GM12878 (cell line): ENCODE measurements around the gene IFITM1. TPM values are rescaled to one million over a fixed set of nuclear protein-coding genes. Genes with fewer than 3 reads are reported as not detected.

ENCODE experiments used
- BHLHE40 ChIP-seq, 2 experiments: fragments of 450-650 bp in 1 of 2; IDR thresholded peaks; 2 replicates each; pipeline ENCODE4 v1.6.1; 2011 to 2017; ENCODE audit warnings: low read depth in 2 of 2, borderline replicate concordance in 1 of 2, improper control_type of control experiment in 1 of 2, low read length in 1 of 2, mild to moderate bottlenecking in 1 of 2
- CBFB ChIP-seq: IDR thresholded peaks from 2 replicates; pipeline ENCODE4 v1.6.1; 2016; ENCODE audit warnings: antibody characterized with exemption, low read depth
- CHD1 ChIP-seq: IDR thresholded peaks from 2 replicates; pipeline ENCODE4 v1.6.1; 2012; ENCODE audit warnings: low read depth, low read length, improper control_type of control experiment
- EZH2 ChIP-seq: IDR thresholded peaks from 2 replicates; pipeline ENCODE4 v1.6.1; 2012; ENCODE audit warnings: low read depth, mild to moderate bottlenecking, control low read depth, inconsistent platforms, low read length, borderline replicate concordance; ENCODE audit not compliant: control insufficient read depth
- FOXM1 ChIP-seq: IDR thresholded peaks from 2 replicates; pipeline ENCODE4 v1.6.1; 2012; ENCODE audit warnings: low read depth, mild to moderate bottlenecking, inconsistent platforms, low read length, moderate library complexity
- MYB ChIP-seq: fragments of 150-350 bp; IDR thresholded peaks from 2 replicates; pipeline ENCODE4 v1.6.1; 2014; ENCODE audit warnings: mild to moderate bottlenecking, low read depth, low read length, borderline replicate concordance
- NFYB ChIP-seq: IDR thresholded peaks from 2 replicates; pipeline ENCODE4 v1.6.1; 2011; ENCODE audit warnings: low read depth, mild to moderate bottlenecking, low read length, improper control_type of control experiment, moderate library complexity; ENCODE audit not compliant: insufficient read depth
- POLR2AphosphoS5 ChIP-seq: IDR thresholded peaks from 2 replicates; pipeline ENCODE4 v1.6.1; 2011; ENCODE audit warnings: mild to moderate bottlenecking, low read length, inconsistent platforms
- RCOR1 ChIP-seq: conservative IDR thresholded peaks from 2 replicates; pipeline ENCODE4 v1.6.1; 2012; ENCODE audit warnings: low read depth, low read length, improper control_type of control experiment
- SMAD1 ChIP-seq: fragments of 450-650 bp; IDR thresholded peaks from 2 replicates; pipeline ENCODE4 v1.6.1; 2018; ENCODE audit warnings: mild to moderate bottlenecking, low read depth; ENCODE audit not compliant: partially characterized antibody
- SP1 ChIP-seq: IDR thresholded peaks from one replicate; pipeline ENCODE4 v1.6.1; 2011; ENCODE audit warnings: low read depth, low read length
- ZNF207 ChIP-seq: fragments of 450-650 bp; IDR thresholded peaks from 2 replicates; pipeline ENCODE4 v1.6.1; 2014; ENCODE audit warnings: antibody characterized with exemption, mild to moderate bottlenecking, borderline replicate concordance
- polyA plus RNA-seq, 11 experiments: library from polyadenylated mRNA; depleted of rRNA in 4 of 11; unstranded in 6 of 11; stranded (reverse) in 5 of 11; fragments of >200 nt; fragmentation: Nextera tagmentation in 4 of 11; fragmentation: Illumina TruSeq in 1 of 11; extraction: Ambion mirVana in 4 of 11; extraction: Trizol in 1 of 11; gene quantifications; 1 replicate in 1 of 11; 2 replicates in 10 of 11; pipeline versions ENCODE4 v1.2.1 to v1.2.3, GENCODE V29; 2011 to 2016; ENCODE audit warnings: inconsistent platforms in 2 of 11, missing spikeins in 2 of 11, low read depth in 1 of 11
- total RNA-seq, 4 experiments: library from RNA; depleted of rRNA in 3 of 4; stranded (reverse); fragments of >200 nt in 3 of 4; fragmentation: Illumina TruSeq in 1 of 4; extraction: Trizol in 1 of 4; gene quantifications; 2 replicates each; pipeline versions ENCODE4 v1.2.1 to v1.2.3, GENCODE V29; 2013 to 2021
- TF ChIP-seq, protein P1 (sequence below): fragments of 450-650 bp; IDR thresholded peaks from 2 replicates; pipeline ENCODE4 v1.6.1; 2017; ENCODE audit warnings: mild to moderate bottlenecking, low read depth, inconsistent platforms; ENCODE audit not compliant: poor library complexity, severe bottlenecking
- TF ChIP-seq, protein P2 (sequence below): fragments of 450-650 bp; formaldehyde crosslinking; IDR thresholded peaks from 2 replicates; pipeline ENCODE4 v1.4.0; 2022; ENCODE audit warnings: mild to moderate bottlenecking, moderate library complexity
- TF ChIP-seq, protein P3 (sequence below): fragments of 450-650 bp; formaldehyde crosslinking; IDR thresholded peaks from 2 replicates; pipeline ENCODE4 v1.4.0; 2020; ENCODE audit warnings: mild to moderate bottlenecking, moderate library complexity
- TF ChIP-seq, protein P4 (sequence below): IDR thresholded peaks from 2 replicates; pipeline ENCODE4 v1.6.1; 2012; ENCODE audit warnings: low read depth, low read length, improper control_type of control experiment

Gene IFITM1
- total and polyA plus RNA-seq, 10 of the 15 experiments (the other 5 are each of a cell fraction or from before 2014, with no cell fraction given), result 396 to 2,788 (median 607) TPM

DNA sequence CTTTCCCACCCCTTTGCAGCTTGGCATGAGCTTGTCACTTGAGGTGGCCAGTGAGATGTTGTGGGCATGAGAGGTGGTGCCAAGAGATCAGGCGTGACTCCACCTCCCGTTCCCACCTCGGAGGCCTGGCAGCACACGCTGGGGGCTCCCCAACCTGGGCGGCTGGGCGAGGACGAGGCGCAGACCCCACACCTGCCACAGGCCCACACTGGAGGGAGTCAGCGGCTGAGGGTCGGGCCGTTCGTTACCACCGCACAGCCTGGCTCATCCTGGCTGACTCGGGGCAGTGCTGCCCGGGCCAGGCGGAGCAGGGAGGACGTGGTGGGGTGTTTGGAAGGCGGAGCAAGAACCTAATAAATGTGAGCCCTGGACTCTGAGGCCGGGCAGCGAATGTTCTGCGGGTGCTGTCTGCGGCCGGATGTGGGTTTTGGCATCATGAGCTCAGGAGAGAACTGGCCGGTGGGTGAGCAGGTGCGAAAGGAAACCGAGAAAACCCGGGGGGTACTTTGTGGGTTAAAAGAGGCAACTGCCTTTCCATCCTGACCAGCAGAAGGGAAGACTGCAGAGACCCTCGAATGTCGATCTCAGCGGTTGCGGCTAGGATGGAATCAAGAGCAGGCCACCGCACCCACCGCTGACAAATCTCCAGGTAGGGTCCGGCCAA is 17.0 kb downstream of the IFITM1 start (continued):
- TF ChIP-seq, protein P1, sequence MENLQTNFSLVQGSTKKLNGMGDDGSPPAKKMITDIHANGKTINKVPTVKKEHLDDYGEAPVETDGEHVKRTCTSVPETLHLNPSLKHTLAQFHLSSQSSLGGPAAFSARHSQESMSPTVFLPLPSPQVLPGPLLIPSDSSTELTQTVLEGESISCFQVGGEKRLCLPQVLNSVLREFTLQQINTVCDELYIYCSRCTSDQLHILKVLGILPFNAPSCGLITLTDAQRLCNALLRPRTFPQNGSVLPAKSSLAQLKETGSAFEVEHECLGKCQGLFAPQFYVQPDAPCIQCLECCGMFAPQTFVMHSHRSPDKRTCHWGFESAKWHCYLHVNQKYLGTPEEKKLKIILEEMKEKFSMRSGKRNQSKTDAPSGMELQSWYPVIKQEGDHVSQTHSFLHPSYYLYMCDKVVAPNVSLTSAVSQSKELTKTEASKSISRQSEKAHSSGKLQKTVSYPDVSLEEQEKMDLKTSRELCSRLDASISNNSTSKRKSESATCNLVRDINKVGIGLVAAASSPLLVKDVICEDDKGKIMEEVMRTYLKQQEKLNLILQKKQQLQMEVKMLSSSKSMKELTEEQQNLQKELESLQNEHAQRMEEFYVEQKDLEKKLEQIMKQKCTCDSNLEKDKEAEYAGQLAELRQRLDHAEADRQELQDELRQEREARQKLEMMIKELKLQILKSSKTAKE, result peak; percentile 51
- TF ChIP-seq POLR2AphosphoS5 (no peak), RCOR1 (0 out of 2 replicates have a peak, but pooled peaks have one; percentile 48), MYB (0 out of 2 replicates have a peak, but pooled peaks have one; percentile 15), CBFB (peak; percentile 85), ZNF207 (no peak), SMAD1 (no peak), CHD1 (0 out of 2 replicates have a peak, but pooled peaks have one; percentile 36), BHLHE40 (IDR thresholded peaks at IDR 0.05; ENCODE audit: borderline replicate concordance in 1 of 2, low read depth in 2 of 2, low read length in 1 of 2) (peak; percentile 72 to 87), EZH2 (no peak), SP1 (peak; percentile 11), FOXM1 (no peak; the same call in 1 of the 2 replicates), NFYB (no peak)
- TF ChIP-seq, protein P2, sequence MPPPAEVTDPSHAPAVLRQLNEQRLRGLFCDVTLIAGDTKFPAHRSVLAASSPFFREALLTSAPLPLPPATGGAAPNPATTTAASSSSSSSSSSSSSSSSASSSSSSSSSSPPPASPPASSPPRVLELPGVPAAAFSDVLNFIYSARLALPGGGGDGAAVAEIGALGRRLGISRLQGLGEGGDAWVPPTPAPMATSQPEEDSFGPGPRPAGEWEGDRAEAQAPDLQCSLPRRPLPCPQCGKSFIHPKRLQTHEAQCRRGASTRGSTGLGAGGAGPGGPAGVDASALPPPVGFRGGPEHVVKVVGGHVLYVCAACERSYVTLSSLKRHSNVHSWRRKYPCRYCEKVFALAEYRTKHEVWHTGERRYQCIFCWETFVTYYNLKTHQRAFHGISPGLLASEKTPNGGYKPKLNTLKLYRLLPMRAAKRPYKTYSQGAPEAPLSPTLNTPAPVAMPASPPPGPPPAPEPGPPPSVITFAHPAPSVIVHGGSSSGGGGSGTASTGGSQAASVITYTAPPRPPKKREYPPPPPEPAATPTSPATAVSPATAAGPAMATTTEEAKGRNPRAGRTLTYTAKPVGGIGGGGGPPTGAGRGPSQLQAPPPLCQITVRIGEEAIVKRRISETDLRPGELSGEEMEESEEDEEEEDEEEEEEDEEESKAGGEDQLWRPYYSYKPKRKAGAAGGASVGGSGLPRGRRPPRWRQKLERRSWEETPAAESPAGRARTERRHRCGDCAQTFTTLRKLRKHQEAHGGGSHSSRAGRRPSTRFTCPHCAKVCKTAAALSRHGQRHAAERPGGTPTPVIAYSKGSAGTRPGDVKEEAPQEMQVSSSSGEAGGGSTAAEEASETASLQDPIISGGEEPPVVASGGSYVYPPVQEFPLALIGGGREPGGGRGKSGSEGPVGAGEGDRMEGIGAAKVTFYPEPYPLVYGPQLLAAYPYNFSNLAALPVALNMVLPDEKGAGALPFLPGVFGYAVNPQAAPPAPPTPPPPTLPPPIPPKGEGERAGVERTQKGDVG, result 0 out of 2 replicates have a peak, but pooled peaks have one; percentile 40
- TF ChIP-seq, protein P3, sequence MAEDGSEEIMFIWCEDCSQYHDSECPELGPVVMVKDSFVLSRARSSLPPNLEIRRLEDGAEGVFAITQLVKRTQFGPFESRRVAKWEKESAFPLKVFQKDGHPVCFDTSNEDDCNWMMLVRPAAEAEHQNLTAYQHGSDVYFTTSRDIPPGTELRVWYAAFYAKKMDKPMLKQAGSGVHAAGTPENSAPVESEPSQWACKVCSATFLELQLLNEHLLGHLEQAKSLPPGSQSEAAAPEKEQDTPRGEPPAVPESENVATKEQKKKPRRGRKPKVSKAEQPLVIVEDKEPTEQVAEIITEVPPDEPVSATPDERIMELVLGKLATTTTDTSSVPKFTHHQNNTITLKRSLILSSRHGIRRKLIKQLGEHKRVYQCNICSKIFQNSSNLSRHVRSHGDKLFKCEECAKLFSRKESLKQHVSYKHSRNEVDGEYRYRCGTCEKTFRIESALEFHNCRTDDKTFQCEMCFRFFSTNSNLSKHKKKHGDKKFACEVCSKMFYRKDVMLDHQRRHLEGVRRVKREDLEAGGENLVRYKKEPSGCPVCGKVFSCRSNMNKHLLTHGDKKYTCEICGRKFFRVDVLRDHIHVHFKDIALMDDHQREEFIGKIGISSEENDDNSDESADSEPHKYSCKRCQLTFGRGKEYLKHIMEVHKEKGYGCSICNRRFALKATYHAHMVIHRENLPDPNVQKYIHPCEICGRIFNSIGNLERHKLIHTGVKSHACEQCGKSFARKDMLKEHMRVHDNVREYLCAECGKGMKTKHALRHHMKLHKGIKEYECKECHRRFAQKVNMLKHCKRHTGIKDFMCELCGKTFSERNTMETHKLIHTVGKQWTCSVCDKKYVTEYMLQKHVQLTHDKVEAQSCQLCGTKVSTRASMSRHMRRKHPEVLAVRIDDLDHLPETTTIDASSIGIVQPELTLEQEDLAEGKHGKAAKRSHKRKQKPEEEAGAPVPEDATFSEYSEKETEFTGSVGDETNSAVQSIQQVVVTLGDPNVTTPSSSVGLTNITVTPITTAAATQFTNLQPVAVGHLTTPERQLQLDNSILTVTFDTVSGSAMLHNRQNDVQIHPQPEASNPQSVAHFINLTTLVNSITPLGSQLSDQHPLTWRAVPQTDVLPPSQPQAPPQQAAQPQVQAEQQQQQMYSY, result no peak
- TF ChIP-seq, protein P4, sequence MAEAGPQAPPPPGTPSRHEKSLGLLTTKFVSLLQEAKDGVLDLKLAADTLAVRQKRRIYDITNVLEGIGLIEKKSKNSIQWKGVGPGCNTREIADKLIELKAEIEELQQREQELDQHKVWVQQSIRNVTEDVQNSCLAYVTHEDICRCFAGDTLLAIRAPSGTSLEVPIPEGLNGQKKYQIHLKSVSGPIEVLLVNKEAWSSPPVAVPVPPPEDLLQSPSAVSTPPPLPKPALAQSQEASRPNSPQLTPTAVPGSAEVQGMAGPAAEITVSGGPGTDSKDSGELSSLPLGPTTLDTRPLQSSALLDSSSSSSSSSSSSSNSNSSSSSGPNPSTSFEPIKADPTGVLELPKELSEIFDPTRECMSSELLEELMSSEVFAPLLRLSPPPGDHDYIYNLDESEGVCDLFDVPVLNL, result no peak
